Fibroblast of lung (primary cell): ENCODE data around the gene DNAH8. TPM values are rescaled to one million over a fixed set of nuclear protein-coding genes. Genes with fewer than 3 reads are reported as not detected.

Experiments
- DNase-seq, 2 donors: peaks; one replicate each; pipeline versions ENCODE4 v3.0.0 to v3.0.0-alpha.2; 2010; ENCODE audit warnings: low read depth in 2 of 2
- H2AFZ ChIP-seq: 2 replicates; pipeline ENCODE4 v1.5.1; 2012; ENCODE audit warnings: low read length, control low read depth, inconsistent platforms
- H3K27ac ChIP-seq: 2 replicates; pipeline ENCODE4 v1.5.1; 2011; ENCODE audit warnings: low read length, control low read depth; ENCODE audit not compliant: insufficient read depth
- H3K27me3 ChIP-seq: 2 replicates; pipeline ENCODE4 v1.5.1; 2011; ENCODE audit warnings: mild to moderate bottlenecking, low read length; ENCODE audit not compliant: control insufficient read depth, insufficient read depth
- H3K36me3 ChIP-seq: 2 replicates; pipeline ENCODE4 v1.5.1; 2011; ENCODE audit warnings: low read length; ENCODE audit not compliant: control insufficient read depth, insufficient read depth
- H3K4me1 ChIP-seq: 2 replicates; pipeline ENCODE4 v1.5.1; 2011; ENCODE audit warnings: low read length; ENCODE audit not compliant: control insufficient read depth, insufficient read depth; ENCODE audit errors: extremely low read depth
- H3K4me2 ChIP-seq: 2 replicates; pipeline ENCODE4 v1.5.1; 2011; ENCODE audit warnings: low read length, control low read depth; ENCODE audit not compliant: insufficient read depth; ENCODE audit errors: extremely low read depth
- H3K4me3 ChIP-seq, 4 experiments: fragments of 200-600 bp in 1 of 4; sonication (generic) in 1 of 4; replicated peaks in 1 of 4; 2 replicates each; pipeline ENCODE4 v1.5.1; 2011 to 2016; ENCODE audit warnings: low read length in 4 of 4, low read depth in 3 of 4, mild to moderate bottlenecking in 3 of 4, control low read depth in 2 of 4, inconsistent platforms in 1 of 4, mixed read lengths in 1 of 4; ENCODE audit not compliant: insufficient read depth in 1 of 4; ENCODE audit errors: control extremely low read depth in 1 of 4
- H3K79me2 ChIP-seq: 2 replicates; pipeline ENCODE4 v1.5.1; 2012; ENCODE audit warnings: mild to moderate bottlenecking, low read length, inconsistent platforms; ENCODE audit not compliant: control insufficient read depth, insufficient read depth
- H3K9ac ChIP-seq: 2 replicates; pipeline ENCODE4 v1.5.1; 2011; ENCODE audit warnings: mild to moderate bottlenecking, low read length, control low read depth; ENCODE audit not compliant: insufficient read depth
- H3K9me3 ChIP-seq: 2 replicates; pipeline ENCODE4 v1.5.1; 2012; ENCODE audit warnings: low read depth, low read length; ENCODE audit not compliant: control insufficient read depth, insufficient read depth
- H4K20me1 ChIP-seq: 2 replicates; pipeline ENCODE4 v1.5.1; 2011; ENCODE audit warnings: low read length; ENCODE audit not compliant: control insufficient read depth, insufficient read depth; ENCODE audit errors: extremely low read depth
- EZH2 ChIP-seq: IDR thresholded peaks from 2 replicates; pipeline ENCODE4 v1.5.1; 2012; ENCODE audit warnings: low read length, control low read depth, mild to moderate bottlenecking; ENCODE audit errors: missing control alignments
- polyA plus RNA-seq, 2 donors: library from polyadenylated mRNA; depleted of rRNA in 1 of 2; stranded (reverse) in 1 of 2; unstranded in 1 of 2; fragments of >200 nt; gene quantifications; 2 replicates each; pipeline ENCODE4 v1.2.1, GENCODE V29; 2011 to 2012; ENCODE audit warnings: missing spikeins in 1 of 2
- total RNA-seq: library from RNA; depleted of rRNA; stranded (reverse); fragments of >200 nt; gene quantifications from 2 replicates; pipeline ENCODE4 v1.2.1, GENCODE V29; 2014
- TF ChIP-seq, protein P1 (sequence below), 2 donors: IDR thresholded peaks in 1 of 2; conservative IDR thresholded peaks in 1 of 2; 1 replicate in 1 of 2; 2 replicates in 1 of 2; pipeline ENCODE4 v1.5.1; 2011 to 2012; ENCODE audit warnings: low read length in 2 of 2, control low read depth in 1 of 2, inconsistent platforms in 1 of 2, low read depth in 1 of 2, mild to moderate bottlenecking in 1 of 2

DNAH8 gene
- total and polyA plus RNA-seq, 2 donors (not counting 1 experiment from before 2014, with no cell fraction given): under 0.01 TPM; not detected in 1

DNA sequence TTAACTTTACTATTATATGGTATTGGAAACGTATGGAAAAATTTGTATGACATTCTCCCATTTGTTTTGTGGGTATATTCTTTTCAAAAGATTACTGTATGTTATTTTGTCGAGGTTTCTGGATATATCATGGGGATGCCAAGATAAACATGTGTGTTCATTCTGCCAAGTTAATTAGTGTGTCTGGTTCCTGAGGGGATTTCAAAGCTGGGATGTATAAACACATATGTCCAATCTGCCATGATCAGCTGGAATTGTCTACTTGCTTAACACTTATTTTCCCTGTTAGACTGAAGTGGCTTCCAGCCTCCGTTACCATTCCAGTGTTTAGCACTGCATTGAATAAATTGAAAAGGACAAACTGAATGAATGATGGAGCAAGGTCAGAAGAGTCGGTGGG, 86.2 kb downstream of the DNAH8 start:
- H3K79me2 ChIP-seq: no peaks in the 10 kb centered on the region
- DNase-seq: no peak
- no peaks in the 10 kb centered on the region for H3K4me1 ChIP-seq
- no peaks in the 10 kb centered on the region for H4K20me1 ChIP-seq
- H3K4me2 ChIP-seq: no peak overlapping the region
- H3K9me3 ChIP-seq: no peaks in the 10 kb centered on the region
- H3K36me3 ChIP-seq: no peaks in the 10 kb centered on the region
- no peak overlapping the region for H3K4me3 ChIP-seq
- no peak overlapping the region for H3K9ac ChIP-seq
- TF ChIP-seq, protein P1, sequence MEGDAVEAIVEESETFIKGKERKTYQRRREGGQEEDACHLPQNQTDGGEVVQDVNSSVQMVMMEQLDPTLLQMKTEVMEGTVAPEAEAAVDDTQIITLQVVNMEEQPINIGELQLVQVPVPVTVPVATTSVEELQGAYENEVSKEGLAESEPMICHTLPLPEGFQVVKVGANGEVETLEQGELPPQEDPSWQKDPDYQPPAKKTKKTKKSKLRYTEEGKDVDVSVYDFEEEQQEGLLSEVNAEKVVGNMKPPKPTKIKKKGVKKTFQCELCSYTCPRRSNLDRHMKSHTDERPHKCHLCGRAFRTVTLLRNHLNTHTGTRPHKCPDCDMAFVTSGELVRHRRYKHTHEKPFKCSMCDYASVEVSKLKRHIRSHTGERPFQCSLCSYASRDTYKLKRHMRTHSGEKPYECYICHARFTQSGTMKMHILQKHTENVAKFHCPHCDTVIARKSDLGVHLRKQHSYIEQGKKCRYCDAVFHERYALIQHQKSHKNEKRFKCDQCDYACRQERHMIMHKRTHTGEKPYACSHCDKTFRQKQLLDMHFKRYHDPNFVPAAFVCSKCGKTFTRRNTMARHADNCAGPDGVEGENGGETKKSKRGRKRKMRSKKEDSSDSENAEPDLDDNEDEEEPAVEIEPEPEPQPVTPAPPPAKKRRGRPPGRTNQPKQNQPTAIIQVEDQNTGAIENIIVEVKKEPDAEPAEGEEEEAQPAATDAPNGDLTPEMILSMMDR (conservative IDR thresholded peaks at IDR 0.05 in 1 of 2, IDR thresholded peaks at IDR 0.05 in 1 of 2; ENCODE audit: low read depth in 1 of 2, low read length in 2 of 2): no peak
- TF ChIP-seq EZH2: no peak
- no peaks in the 10 kb centered on the region for H3K27me3 ChIP-seq
- no peak overlapping the region for H3K27ac ChIP-seq
- H2AFZ ChIP-seq: no peak overlapping the region

DNA sequence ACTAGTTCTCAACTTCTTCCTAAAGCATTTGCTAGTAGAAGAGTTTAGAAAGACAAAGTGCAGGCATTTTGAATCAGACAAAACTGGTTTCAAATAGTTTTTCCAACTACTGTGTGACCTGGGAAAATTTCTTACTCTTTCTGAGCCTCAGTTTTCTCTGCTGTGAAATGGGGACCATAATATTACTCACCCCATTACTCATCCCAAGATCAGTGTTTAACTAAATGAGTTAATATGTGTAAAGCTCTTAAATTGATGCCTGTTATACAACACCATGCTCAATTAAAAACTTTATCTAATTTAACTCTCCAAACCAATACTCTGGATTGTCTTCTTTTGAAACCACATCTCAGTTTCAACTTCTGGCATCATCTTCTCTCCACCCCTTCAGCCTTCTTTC, 87.4 kb downstream of the DNAH8 start:
- no peak overlapping the region for H3K4me3 ChIP-seq
- no peaks in the 10 kb centered on the region for H4K20me1 ChIP-seq
- H3K9ac ChIP-seq: no peak overlapping the region
- no peak for DNase-seq
- H2AFZ ChIP-seq: no peak overlapping the region
- no peaks in the 10 kb centered on the region for H3K4me1 ChIP-seq
- no peaks in the 10 kb centered on the region for H3K79me2 ChIP-seq
- H3K36me3 ChIP-seq: no peaks in the 10 kb centered on the region
- H3K4me2 ChIP-seq: no peak overlapping the region
- no peak overlapping the region for H3K27ac ChIP-seq
- no peaks in the 10 kb centered on the region for H3K27me3 ChIP-seq
- TF ChIP-seq, protein P1 (conservative IDR thresholded peaks at IDR 0.05 in 1 of 2, IDR thresholded peaks at IDR 0.05 in 1 of 2; ENCODE audit: low read depth in 1 of 2, low read length in 2 of 2): no peak
- TF ChIP-seq EZH2: no peak
- H3K9me3 ChIP-seq: no peaks in the 10 kb centered on the region

DNA sequence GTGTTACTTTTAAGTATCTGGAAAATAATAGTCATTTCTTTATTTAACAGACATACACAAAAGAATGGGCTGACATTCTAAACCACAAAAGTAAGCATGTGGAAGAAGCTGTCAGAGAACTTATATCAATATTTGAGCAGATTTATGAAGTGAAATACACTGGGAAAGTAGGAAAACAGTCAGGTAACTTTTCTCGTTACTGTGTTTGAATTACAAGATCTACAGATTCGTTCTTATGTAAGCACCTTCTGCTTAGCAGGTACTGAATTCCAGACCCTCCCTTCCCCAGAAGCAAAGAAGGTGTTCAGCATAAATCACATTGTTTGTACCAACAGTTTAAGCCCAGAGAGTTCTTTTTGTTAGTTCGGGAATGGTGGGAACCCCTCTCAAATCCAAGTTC, 88.0 kb downstream of the DNAH8 start:
- no peak for TF ChIP-seq EZH2
- TF ChIP-seq, protein P1 (conservative IDR thresholded peaks at IDR 0.05 in 1 of 2, IDR thresholded peaks at IDR 0.05 in 1 of 2; ENCODE audit: low read depth in 1 of 2, low read length in 2 of 2): no peak
- no peaks in the 10 kb centered on the region for H3K27me3 ChIP-seq
- H3K4me3 ChIP-seq: no peak overlapping the region

More for the DNA sequence above, 88.0 kb downstream of the DNAH8 start:
- Histone ChIP-seq H3K4me2 (no peak overlapping the region), H3K79me2 (no peaks in the 10 kb centered on the region), H3K4me1 (no peaks in the 10 kb centered on the region), H4K20me1 (no peaks in the 10 kb centered on the region), H3K27ac (no peak overlapping the region), H3K9ac (no peak overlapping the region), H2AFZ (no peak overlapping the region), H3K36me3 (no peaks in the 10 kb centered on the region), H3K9me3 (no peaks in the 10 kb centered on the region)
- no peak for DNase-seq
